NCI-H345 (cell line): Measurements from ENCODE around the gene ICAM5.
A peak's percentile ranks its signal among the peaks of the same experiment; 100 is the strongest.
"Not testable (repeated sequence)": the region's sequence is repeated elsewhere in the genome, so short reads cannot be mapped to it uniquely, and the experiment has no call there.

Experiments
- DNase-seq: peaks from one replicate; lab custom pipeline; 2025; lab: John Stamatoyannopoulos, UW

The ICAM5 gene

DNA sequence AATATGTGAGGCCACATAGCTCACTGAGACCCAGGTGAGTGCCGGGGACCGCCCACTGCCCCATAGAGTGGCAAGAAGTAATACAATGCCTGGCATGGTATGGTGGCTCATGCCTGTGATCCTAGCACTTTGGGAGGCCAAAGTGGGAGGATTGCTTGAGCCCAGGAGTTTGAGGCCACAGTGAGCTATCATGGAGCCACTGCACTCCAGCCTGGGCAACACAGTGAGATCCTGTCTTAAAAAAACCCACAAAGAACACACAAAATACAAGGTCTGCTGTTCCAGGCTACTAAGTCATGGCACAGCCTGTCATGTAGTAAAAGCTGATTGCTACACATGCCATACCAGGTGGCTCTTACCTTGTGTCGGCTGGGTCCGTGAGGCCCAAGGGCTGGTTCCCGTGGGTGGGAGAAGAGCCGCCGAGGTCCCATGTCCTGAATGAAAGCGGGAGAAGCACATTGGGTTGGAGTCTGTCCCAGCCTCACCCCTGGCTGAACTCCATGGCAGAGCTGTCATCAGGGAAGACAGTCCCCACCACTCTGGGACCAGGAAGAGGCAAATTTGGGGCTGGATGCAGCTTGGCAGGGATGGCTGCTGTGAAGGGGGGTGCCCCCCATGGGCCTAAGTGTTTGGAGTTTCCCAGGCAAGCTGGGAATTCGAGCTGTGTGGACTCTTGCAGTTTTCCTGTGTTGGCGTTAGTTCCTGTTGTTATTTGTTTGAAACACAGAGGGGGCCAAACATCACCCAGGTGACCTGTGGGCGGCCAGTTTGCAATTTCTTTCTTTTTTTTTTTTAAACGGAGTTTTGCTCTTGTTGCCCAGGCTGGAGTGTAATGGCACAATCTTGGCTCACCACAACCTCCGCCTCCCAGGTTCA lies 29.3 kb downstream of the ICAM5 start:
- no peak for DNase-seq

DNA sequence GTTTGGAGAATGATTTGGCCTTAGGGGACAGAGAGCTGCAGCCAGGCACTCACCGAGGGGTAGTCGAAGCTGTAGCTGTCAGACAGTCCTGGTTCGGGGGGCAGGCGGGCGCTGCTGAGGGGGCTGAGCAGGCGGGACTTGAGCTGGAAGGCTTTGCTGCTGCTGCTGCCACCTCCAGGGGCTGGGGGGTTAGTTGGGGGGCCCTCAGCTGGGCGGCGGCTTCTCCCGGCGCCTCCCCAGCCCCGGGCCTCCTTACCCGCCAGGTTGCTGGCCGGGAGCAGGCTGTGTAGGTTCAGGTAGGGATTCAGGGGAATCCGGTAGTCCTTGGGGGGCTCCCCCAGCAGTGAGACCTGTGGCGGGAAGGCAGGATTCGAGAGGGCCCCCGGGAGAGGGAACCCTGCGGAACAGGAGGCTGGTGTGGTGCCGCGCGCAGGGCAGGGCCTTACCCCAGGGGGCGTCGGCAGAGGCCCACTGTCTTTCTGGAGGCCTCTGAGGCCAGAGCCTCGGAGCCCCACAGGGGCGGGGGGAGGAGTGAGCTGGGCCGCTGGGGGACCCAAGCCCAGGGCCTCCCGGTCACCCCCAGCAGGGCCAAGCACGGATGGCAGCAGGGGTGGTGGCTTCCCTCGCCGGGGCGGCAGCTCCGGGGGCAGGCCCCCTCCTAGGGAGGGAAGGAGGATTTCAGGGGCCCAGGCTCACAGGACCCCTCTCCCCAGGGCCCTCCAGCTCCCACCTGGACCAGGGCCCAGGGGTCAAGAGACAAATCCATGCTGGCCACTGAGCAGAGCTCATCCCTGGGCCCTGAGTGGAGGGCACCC lies 31.1 kb downstream of the ICAM5 start:
- DNase-seq: no peak

DNA sequence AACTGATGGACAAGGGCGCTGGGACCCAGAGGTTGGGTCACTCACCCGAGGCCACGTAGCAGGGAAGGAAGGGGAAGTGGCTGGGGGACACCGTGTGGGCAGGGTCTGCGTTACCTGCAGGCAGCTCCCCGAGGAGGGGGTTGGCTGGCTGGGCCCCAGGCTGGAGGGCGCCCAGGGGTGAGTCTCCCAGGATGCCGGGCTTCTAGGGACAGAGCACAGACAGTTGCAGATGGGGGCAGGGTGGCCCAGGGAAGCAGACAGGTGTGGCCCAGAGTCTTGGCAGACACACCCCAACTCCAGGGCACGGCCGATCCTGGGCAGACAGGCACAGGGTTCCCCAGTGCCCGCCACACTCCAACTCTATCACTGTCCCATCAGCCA lies 31.7 kb downstream of the ICAM5 start:
- no peak for DNase-seq

DNA sequence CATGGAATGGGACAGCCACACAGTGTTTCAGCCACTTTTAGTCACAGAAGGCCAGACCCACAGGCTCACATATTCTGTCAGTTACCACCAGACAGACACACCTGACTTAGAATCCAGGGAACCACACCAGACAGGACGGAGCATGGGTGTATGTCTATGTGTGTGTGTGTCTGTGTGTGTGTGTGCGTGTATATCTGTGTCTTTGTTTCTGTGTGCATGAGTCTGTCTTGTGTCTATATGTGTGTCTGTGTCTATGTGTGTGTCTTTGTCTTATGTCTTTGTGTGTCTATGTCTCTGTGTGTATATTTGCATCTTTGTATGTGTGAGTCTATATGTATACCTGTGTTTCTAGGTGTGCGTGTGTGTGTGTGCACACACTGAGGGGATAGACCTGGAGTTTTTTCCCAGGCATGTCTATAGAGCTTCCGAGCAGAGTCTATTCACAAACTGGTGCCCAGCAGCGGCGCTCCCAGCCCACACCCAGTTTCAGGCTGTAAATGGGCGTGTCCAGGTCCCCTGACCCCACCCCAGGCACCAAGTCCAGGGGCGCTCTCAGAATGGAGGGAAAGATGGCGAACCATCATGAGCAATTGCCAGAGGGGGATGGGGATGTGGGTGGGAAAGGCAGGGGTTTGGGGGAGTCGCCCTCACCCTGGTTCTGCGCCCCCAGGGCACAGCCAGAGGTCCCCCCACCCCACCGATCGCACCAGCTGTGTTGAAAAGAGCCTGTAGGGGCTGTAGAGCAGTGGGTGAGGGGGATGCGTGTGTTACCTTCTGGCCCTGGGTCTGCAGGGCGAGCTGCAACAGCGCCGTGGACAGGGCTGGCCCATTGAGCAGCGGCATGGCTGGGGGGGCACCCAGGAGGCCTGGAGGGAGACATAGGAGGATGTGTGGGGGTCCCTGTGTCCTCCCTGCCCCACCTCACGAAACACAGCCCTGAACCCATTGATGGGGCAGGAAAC lies 32.4 kb downstream of the ICAM5 start:
- no peak for DNase-seq

DNA sequence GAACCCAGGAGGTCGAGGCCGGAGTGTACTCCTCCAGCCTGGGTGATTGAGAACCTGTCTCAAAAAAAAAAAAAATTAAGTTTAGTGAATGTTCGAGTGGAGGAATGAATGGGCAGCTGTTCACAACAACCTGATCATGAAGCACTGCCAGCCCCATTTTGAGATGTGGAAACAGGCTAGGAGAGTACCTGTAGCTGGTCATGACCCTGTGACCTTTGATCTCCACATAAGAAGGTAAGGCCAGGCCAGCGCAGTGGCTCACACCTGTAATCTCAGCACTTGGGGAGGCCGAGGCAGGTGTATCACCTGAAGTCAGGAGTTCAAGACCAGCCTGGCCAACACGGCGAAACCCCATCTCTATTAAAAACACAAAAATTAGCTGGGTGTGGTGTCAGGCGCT lies 36.0 kb downstream of the ICAM5 start:
- no peak for DNase-seq

DNA sequence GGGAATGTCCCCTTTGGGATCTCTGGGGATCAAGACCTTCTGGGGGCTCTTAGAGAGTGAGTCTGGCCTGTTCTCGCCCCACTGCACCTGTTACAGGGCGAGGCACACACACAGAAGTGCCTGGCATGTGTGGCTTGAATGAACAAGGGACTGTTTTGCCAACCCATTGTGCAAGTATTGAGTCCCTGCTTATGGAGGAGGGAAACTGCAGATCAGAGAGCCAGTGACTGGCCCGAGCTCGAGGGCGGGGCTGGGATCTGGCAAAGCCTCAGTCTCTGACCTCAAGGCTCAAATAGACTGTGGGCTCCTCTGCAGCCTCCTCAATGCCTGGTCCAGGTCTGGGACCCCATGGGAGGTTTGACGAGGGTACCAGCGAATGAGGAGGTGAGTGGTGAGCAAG lies 38.0 kb downstream of the ICAM5 start:
- no peak for DNase-seq

DNA sequence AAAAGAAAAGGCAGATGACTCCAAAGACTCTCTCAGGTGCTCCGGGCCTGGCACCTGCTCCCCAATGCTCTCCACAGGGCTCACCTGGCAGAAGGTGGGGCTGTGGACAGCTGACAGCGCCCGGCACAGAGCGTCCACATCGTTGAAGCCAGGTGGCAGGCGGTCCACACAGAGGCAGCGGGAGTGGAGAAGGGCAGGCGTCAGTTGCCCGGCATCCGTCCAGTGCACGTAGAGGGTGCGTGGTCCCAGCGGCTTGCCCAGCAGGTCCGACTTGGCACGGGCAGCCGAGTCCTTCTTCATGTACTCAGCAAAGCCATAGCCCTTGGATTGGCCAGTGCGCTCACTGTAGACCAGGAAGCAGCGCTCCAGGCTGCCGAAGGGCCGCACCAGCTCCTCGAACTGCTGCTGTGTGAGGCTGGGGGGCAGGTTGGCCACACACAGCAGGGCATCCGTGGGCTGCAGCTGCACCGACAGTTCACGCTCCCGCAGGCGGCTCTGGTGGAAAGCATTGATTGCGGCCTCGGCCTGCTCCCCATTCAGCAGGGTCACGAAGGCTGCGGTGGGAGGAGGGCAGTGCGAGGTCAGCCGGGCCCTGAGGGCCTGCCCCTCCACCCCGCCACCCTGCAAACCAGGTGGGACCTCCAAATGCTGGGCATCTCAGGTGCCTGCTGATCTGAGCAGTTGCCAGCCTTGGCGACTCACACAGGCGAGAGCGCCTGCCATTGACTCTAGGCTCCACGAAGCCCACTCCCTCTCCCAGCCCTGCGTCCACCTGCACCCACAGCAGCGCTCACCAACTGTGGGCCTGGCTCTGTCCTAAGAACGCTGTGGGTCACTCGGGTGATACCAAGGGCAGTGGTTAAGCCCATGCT lies 39.0 kb downstream of the ICAM5 start:
- no peak for DNase-seq

DNA sequence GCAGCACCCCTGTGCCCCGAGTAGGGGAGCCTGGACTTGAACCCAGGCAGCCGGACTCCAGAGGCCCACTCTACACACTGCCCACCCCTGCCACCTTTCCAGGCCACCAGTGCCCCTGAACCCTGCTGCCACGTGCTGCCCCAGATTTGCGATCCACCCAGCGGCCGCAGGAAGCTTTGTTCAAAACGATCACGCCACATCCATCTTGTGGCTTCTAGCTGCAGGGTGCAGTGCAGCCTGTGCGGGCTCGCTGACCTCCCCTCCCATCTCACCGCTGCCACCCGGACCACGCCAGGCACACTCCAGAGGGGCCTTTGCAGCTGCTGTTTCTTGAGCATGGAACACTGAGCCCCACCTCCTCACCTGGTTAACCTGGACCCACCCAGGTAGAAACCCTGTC lies 39.8 kb downstream of the ICAM5 start:
- no peak for DNase-seq

DNA sequence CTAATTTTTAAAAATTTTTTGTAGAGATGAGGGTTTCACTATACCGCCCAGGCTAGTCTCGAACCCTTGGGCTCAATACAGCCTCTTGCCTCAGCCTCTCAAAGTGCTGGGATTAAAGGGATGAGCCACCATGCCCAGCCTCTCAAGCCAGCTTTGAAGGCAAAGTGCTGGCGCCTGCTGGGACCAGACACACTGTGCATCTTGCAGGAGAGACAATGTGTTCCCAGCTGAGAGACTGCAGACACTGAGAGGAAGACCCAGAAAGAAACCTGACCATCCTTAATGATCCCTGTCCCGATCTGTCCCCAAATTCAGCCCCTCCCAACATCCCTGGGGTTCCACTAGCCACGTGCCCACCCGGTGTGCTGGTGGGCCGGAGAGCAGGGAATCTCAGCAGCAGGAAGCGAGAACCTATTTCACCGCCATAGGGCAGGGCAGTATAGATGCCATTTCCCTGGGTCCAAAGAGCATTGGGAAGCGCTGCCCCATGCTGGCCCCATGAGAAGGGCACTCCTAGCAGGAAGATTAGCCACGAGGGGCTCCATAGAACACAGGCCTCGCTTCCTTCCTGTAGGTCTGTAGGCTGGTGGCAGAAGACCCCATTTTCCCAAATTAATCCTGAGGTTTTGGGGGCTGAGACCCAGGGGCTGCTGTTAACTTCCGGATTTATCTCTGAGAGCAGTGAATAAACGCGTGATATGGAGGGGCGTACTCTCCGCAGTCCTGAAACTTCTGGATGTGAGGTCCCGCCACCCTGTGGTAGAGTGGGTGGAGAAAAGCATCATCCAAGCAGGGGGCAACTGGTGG lies 42.6 kb downstream of the ICAM5 start:
- no peak for DNase-seq

DNA sequence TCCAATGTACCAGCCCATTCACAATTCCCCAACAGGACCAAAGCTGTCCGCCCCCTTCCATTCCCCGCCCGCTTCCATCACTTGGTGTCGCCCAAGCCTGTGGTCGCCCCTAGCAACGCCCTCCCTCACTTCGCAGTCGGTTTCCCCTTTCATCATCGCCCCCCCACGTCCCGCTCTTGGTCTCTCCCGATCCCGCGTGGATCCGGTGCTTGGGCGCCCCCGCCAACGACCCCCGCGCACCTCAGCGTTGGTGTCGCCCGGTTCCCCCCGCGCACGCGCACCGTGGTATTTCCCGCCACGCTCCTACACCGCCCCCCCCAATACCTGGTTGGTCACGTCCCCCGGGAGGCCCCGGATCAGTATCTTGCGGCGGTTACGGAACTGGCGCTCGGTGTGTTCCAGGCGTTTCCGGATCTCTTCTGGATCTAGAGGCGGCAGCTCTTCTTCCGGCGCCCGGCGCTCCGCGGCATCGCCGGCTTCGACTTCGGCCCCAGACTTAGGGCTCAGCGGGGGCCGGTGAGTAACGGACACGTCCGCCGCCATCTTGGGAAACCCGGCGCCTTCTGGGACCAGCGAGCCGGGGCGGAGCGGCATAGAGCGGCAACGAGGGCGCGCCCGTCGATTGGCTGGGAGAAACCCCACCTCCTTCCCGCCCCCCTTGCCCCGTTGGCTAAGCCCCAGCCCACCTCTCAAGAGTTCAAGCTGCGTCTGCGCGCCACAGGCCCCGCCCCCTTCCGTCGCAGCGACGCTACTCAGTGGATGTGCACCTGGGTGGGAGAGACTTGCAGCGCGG lies 43.4 kb downstream of the ICAM5 start, which contains the start of gene RAVER1:
Gene RAVER1, minus strand, starts transcription at position 565 of the 793 bp plus-strand sequence. Its CDS starts 22 bp downstream, at position 543.
- DNase-seq: peak; percentile 98

DNA sequence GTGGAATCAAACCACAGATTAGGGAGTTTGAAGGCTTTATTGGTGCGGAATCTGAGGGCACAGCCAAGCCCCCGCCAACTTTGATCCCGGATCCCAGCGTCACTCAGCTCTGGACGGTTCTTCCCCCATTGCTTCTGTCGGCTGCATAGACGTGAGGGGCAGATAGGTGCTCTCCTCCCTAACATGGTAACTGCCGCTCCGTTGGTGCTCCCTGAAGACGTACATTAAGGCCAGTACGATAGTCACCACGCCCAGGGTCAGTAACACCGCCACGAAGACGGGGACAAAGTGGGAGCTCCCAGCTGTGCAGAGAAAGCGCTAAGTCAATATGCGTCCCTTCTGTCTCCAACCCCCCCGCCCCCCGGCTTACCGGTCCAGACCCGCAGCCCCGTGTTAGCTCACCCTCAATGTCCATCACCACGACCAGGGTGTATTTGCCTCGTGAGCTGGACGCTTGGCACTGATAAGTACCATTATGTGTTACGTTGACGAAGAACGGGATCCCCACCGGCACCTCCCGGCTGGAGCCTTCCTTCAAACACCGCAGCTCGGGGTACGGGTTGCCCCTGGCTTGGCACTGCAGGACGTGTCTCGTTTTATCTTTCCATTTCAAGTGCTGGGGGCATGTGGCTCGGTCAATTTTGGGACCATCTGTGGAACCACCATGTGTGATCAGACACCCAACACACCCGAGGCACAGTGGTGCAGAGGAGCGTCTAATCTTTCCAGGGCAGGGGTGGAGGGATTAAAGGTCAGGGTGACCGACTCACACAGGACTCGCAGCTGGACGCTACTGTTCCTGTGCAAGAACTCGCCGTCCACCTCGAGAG lies 44.2 kb downstream of the ICAM5 start:
- peak; percentile 56 for DNase-seq

DNA sequence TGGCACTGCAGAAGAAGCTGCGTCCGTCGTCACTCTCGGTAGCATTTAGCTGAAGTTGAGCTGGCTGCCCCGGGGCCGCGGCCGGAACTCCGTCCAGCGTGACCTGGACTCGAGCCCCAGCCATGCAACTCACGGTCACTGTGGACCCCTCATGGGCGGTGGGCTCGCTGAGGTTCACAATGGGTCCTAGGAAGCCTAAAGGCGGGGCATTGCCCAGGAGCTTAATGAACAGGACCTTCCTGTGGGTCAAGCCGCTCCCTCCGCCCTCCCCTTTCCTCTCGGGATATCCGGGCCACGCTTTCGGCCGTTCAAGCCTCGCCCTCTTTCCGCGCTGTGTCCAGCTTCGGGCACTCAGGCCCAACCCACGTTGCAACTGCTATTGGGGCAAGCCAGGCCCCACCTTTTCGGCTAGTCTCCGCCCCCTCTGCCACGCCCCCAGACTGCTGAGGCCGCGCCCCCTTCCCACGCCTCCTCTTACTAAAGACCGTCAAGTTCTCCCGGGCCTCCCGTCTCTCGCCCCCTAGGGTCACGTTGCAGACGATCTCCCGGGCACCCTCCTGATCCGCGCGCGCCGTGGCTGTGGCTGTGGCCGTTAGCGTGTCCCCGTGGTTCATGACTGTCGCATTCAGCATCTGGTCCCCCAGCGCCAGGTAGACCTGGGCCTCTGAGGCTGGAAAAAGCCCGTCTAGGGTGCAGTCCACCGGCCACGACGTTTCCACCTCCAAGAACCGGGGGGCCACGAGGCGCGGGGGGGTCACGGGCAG lies 45.0 kb downstream of the ICAM5 start:
- DNase-seq: peak; percentile 70

DNA sequence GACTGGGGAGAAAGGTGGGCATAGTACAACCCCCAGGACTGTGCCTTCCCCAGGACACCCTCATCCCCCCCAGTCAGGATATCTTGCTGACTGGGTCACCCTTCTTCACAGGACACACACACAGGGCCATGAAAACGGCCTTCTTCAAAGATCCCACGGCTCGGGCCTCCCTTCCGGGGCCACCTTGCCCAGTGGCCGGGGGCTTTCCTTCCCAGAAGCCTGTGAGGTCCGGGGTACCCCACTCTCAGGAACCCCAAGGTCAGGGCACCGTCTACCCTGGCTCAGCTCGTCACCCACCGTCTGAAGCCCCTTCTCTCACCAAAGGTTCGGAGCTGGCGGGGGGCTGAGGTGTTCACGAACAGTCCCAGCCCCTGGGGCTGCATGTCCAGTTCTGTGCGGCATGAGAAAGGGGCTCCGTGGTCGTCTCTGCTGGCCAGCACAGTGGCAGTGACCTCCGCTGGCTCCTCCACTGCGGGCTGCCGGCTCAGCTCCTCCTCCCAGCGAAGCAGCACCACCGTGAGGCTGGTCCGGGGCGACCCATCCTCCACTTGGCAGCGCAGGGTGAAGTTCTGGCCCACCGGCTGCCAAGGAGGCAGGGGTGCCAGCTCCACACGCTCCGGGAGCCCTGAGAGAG lies 45.7 kb downstream of the ICAM5 start:
- DNase-seq: no peak

DNA sequence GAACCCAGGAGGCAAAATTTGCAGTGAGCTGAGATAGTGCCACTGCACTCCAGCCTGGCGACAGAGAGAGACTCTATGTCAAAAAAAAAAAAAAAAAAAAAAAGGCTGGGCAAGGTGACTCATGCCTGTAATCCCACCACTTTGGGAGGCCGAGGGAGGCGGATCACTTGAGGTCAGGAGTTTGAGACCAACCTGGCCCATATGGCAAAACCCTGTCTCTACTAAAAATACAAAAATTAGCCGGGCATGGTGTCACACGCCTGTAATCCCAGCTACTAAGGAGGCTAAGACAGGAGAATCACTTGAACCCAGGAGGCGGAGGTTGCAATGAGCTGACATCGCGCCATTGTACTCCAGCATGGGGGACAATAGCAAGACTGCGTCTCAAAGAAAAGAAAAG lies 47.0 kb downstream of the ICAM5 start:
- DNase-seq: not testable (repeated sequence)

DNA sequence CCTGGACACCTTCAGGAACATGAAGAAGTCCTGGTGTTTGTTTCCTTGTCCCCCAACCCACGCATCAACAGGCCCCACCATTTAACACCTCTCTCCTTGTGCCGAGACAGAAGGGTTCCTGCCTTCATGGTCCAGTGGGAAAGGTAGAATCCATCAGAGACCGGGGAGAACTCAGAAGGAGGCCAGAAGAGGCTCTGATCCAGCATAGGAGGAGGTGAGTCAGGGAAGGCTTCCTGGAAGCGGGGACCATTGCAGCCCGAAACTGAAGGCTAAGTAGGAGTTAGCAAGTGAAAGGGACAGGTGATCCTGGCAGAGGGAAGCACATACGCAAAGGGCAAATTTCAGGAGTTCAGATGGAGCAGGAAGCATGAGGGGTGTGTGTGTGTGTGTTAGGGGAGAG lies 49.2 kb downstream of the ICAM5 start:
- DNase-seq: no peak

DNA sequence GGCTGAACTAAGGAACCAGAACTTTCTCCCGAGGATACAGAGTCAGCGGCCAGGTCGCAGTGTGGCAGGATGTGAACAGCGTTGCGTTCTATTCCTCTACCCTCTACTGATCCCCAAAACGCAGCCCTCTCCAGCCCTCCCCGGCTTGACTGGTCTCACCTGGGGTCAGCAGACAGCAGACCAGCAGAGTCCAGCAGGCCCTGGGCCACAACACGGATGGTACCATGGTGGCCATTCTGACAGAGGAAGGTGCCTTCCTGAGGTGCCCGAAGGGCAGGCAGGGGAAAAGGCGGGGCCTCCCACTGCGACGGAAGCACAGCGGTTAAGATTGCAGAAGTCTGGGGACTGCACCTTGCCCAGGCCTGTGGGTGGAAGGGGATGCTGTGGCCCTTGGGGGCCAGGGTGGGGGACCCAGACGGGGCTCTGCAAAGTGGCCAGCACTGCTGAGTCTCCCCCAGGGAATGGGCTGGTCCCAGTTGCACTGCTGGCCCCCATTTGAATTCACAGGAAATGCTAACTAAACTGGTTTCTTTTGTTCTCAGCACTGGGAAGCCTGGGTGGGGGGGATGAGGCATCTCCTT lies 49.7 kb downstream of the ICAM5 start, which contains the start of gene ICAM3:
Gene ICAM3, minus strand, starts transcription at position 245 of the 581 bp plus-strand sequence. Its CDS starts 10 bp downstream, at position 235.
- no peak for DNase-seq

DNA sequence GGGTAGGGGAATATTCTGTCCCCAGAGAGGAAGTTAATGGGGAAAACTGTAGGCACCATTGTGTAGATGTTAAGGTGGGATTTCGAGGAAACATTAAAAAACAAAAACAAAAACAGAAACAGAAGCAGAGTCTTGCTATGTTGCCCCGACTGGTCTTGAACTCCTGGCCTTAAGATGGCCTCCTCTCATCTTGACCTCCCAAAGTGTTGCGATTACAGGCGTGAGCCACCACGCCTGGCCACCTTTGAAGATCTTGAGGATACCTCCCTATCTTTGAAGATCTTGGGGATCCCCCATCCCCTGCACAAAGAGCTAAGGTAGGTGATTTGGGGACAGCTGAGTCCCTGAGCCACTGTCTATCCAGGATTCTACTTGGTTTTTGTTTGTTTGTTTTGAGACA lies 50.2 kb downstream of the ICAM5 start:
- DNase-seq: no peak
